SIG-M5 (cell line): ENCODE data around the gene EIF4G3.
"Not testable (repeated sequence)": the region's sequence is repeated elsewhere in the genome, so short reads cannot be mapped to it uniquely, and the experiment has no call there.

Source experiments
- DNase-seq: peaks from one replicate; lab custom pipeline; 2025; lab: John Stamatoyannopoulos, UW

EIF4G3 gene

GRCh38 chr1:21153388-21153787 lies 23.3 kb downstream of the EIF4G3 start:
- no peak for DNase-seq

- no peak for DNase-seq
These were observed 24.1 kb downstream of the EIF4G3 start for GRCh38 chr1:21152423-21153100.

- no peak for DNase-seq
These were observed 26.8 kb downstream of the EIF4G3 start for GRCh38 chr1:21149855-21150432.

- DNase-seq, result no peak
These were observed 27.3 kb downstream of the EIF4G3 start for GRCh38 chr1:21149430-21149854.

GRCh38 chr1:21143752-21144151 lies 32.9 kb downstream of the EIF4G3 start:
- DNase-seq, result no peak

GRCh38 chr1:21143138-21143537 lies 33.6 kb downstream of the EIF4G3 start:
- DNase-seq, result no peak

GRCh38 chr1:21141030-21141429 lies 35.7 kb downstream of the EIF4G3 start:
- DNase-seq, result no peak

- DNase-seq, result no peak
These were observed 37.1 kb downstream of the EIF4G3 start for GRCh38 chr1:21139601-21140000.

GRCh38 chr1:21136344-21136743 lies 40.4 kb downstream of the EIF4G3 start:
- not testable (repeated sequence) for DNase-seq

- DNase-seq, result no peak
These were observed 45.5 kb downstream of the EIF4G3 start for GRCh38 chr1:21131200-21131599.

GRCh38 chr1:21129407-21129806 lies 47.3 kb downstream of the EIF4G3 start:
- DNase-seq, result no peak

- no peak for DNase-seq
These were observed 50.4 kb downstream of the EIF4G3 start for GRCh38 chr1:21126324-21126723.

GRCh38 chr1:21124846-21125245 lies 51.9 kb downstream of the EIF4G3 start:
- DNase-seq, result no peak

- no peak for DNase-seq
These were observed 53.3 kb downstream of the EIF4G3 start for GRCh38 chr1:21123287-21123948.

- no peak for DNase-seq
These were observed 54.8 kb downstream of the EIF4G3 start for GRCh38 chr1:21121764-21122471.

- DNase-seq, result no peak
These were observed 58.5 kb downstream of the EIF4G3 start for GRCh38 chr1:21118167-21118566.

GRCh38 chr1:21117597-21118001 lies 59.1 kb downstream of the EIF4G3 start:
- DNase-seq, result no peak

- no peak for DNase-seq
These were observed 59.5 kb downstream of the EIF4G3 start for GRCh38 chr1:21117159-21117558.

GRCh38 chr1:21115098-21115760 lies 61.5 kb downstream of the EIF4G3 start:
- DNase-seq, result no peak

- DNase-seq, result no peak
These were observed 62.3 kb downstream of the EIF4G3 start for GRCh38 chr1:21114431-21114830.

GRCh38 chr1:21110163-21110562 lies 66.5 kb downstream of the EIF4G3 start:
- DNase-seq, result no peak

- no peak for DNase-seq
These were observed 70.0 kb downstream of the EIF4G3 start for GRCh38 chr1:21106709-21107108.
